Suprapubic skin (tissue), 3 donors: ENCODE measurements around the gene HEATR5A.

Experiments used
- EP300 ChIP-seq: sonication (generic); formaldehyde crosslinking; IDR thresholded peaks from one replicate; pipeline ENCODE4 v1.6.1; 2017; ENCODE audit warnings: antibody characterized with exemption
- TF ChIP-seq, protein P1 (sequence below), 2 donors: fragments of 200-600 bp in 1 of 2; fragments of 450-650 bp in 1 of 2; sonication (generic) in 1 of 2; IDR thresholded peaks; one replicate each; pipeline ENCODE4 v1.5.1; 2016 to 2019; ENCODE audit warnings: antibody characterized with exemption in 2 of 2, mild to moderate bottlenecking in 1 of 2, moderate library complexity in 1 of 2

DNA sequence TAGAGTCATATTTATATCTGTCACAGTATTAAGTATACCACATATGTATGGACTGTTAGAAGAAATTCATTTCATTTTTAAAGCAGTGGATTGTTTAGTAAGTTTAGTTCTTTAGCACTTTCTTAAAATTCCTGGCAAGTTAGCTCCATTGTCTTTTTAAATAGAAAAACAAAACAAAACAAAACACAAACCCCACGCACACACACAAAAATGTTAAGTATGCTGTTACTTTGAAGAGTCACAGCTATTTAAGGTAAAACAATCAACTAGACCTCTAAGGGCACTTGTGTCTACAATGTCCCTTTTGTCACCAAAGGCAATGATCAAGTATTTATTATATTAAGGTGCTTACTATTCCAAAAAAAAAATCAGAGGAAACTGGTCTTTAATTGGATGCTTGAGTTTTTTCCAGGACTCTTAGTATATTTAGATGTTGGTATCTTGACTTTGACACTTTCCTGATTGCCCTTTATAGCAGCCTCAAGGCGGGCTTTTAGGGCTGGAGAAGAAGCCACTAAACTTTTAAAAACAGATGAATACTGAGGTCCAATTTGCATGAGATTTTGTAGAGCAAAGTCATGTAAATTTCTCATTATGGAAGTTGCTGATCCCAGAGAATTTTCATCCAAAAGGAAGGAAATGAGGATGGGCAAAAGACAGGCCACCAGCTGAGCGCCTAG, 127.3 kb downstream of the HEATR5A start:
- TF ChIP-seq EP300, result no peak
- TF ChIP-seq, protein P1, sequence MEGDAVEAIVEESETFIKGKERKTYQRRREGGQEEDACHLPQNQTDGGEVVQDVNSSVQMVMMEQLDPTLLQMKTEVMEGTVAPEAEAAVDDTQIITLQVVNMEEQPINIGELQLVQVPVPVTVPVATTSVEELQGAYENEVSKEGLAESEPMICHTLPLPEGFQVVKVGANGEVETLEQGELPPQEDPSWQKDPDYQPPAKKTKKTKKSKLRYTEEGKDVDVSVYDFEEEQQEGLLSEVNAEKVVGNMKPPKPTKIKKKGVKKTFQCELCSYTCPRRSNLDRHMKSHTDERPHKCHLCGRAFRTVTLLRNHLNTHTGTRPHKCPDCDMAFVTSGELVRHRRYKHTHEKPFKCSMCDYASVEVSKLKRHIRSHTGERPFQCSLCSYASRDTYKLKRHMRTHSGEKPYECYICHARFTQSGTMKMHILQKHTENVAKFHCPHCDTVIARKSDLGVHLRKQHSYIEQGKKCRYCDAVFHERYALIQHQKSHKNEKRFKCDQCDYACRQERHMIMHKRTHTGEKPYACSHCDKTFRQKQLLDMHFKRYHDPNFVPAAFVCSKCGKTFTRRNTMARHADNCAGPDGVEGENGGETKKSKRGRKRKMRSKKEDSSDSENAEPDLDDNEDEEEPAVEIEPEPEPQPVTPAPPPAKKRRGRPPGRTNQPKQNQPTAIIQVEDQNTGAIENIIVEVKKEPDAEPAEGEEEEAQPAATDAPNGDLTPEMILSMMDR (IDR thresholded peaks at IDR 0.05), result no peak
